WTC11 (cell line): ENCODE data around the gene ZNF3. TPM values are rescaled to one million over a fixed set of nuclear protein-coding genes. Genes with fewer than 3 reads are reported as not detected.
A peak's percentile ranks its signal among the peaks of the same experiment; 100 is the strongest.

Source experiments
- FOXP1 ChIP-seq: sonication (generic); formaldehyde crosslinking; IDR thresholded peaks from 2 replicates; pipeline ENCODE4 v1.8.0; 2022; ENCODE audit warnings: missing genetic modification reagents, mild to moderate bottlenecking, moderate library complexity, borderline replicate concordance
- MYBL2 ChIP-seq: sonication (generic); formaldehyde crosslinking; IDR thresholded peaks from 2 replicates; pipeline ENCODE4 v1.8.1; 2023; ENCODE audit warnings: mild to moderate bottlenecking, moderate library complexity, missing genetic modification reagents
- OVOL2 ChIP-seq: fragments of 250-450 bp; sonication (Bioruptor Pico); IDR thresholded peaks from 2 replicates; pipeline ENCODE4 v1.9.0; 2021; ENCODE audit warnings: mild to moderate bottlenecking, borderline replicate concordance
- ZNF232 ChIP-seq: sonication (generic); formaldehyde crosslinking; IDR thresholded peaks from 2 replicates; pipeline ENCODE4 v1.8.0; 2022; ENCODE audit warnings: mild to moderate bottlenecking, missing genetic modification reagents
- ZNF416 ChIP-seq: fragments of 250-450 bp; sonication (Bioruptor Pico); IDR thresholded peaks from 2 replicates; pipeline ENCODE4 v1.9.0; 2021; ENCODE audit warnings: mild to moderate bottlenecking, inconsistent platforms
- total RNA-seq: library from RNA; stranded (reverse); gene quantifications from 3 replicates; pipeline ENCODE4 v1.2.3, GENCODE V29; 2021
- TF ChIP-seq, protein P1 (sequence below): sonication (generic); formaldehyde crosslinking; IDR thresholded peaks from 2 replicates; pipeline ENCODE4 v1.8.1; 2023; ENCODE audit warnings: mild to moderate bottlenecking, missing genetic modification reagents, moderate library complexity
- TF ChIP-seq, protein P2 (sequence below): fragments of 250-450 bp; sonication (Bioruptor Pico); IDR thresholded peaks from 2 replicates; pipeline ENCODE4 v1.9.0; 2021; ENCODE audit warnings: moderate library complexity, mild to moderate bottlenecking, inconsistent platforms, borderline replicate concordance
- TF ChIP-seq, protein P3 (sequence below): sonication (generic); formaldehyde crosslinking; IDR thresholded peaks from 2 replicates; pipeline ENCODE4 v1.8.1; 2023; ENCODE audit warnings: mild to moderate bottlenecking, missing genetic modification reagents, moderate library complexity
- TF ChIP-seq, protein P4 (sequence below): sonication (generic); formaldehyde crosslinking; conservative IDR thresholded peaks from 2 replicates; pipeline ENCODE4 v1.8.1; 2022; ENCODE audit warnings: mild to moderate bottlenecking, missing genetic modification reagents
- TF ChIP-seq, protein P5 (sequence below): fragments of 250-450 bp; sonication (Bioruptor Pico); conservative IDR thresholded peaks from 2 replicates; pipeline ENCODE4 v1.9.0; 2021; ENCODE audit warnings: mild to moderate bottlenecking
- TF ChIP-seq, protein P6 (sequence below): sonication (generic); formaldehyde crosslinking; IDR thresholded peaks from 2 replicates; pipeline ENCODE4 v1.8.0; 2023; ENCODE audit warnings: missing genetic modification reagents, mild to moderate bottlenecking, borderline replicate concordance
- TF ChIP-seq, protein P7 (sequence below): sonication (generic); formaldehyde crosslinking; IDR thresholded peaks from 2 replicates; pipeline ENCODE4 v1.8.0; 2023; ENCODE audit warnings: missing genetic modification reagents
- TF ChIP-seq, protein P8 (sequence below): sonication (generic); formaldehyde crosslinking; IDR thresholded peaks from 2 replicates; pipeline ENCODE4 v1.8.1; 2023; ENCODE audit warnings: mild to moderate bottlenecking, missing genetic modification reagents
- TF ChIP-seq, protein P9 (sequence below): fragments of 250-450 bp; sonication (Bioruptor Pico); IDR thresholded peaks from 2 replicates; pipeline ENCODE4 v1.9.0; 2021; ENCODE audit warnings: mild to moderate bottlenecking, borderline replicate concordance
- TF ChIP-seq, protein P10 (sequence below): fragments of 200-600 bp; IDR thresholded peaks from 2 replicates; pipeline ENCODE4 v1.8.0; 2022; ENCODE audit warnings: antibody characterized with exemption

ZNF3 gene
- total RNA-seq, 1 experiment from 2014 or later: 48.3 TPM

DNA sequence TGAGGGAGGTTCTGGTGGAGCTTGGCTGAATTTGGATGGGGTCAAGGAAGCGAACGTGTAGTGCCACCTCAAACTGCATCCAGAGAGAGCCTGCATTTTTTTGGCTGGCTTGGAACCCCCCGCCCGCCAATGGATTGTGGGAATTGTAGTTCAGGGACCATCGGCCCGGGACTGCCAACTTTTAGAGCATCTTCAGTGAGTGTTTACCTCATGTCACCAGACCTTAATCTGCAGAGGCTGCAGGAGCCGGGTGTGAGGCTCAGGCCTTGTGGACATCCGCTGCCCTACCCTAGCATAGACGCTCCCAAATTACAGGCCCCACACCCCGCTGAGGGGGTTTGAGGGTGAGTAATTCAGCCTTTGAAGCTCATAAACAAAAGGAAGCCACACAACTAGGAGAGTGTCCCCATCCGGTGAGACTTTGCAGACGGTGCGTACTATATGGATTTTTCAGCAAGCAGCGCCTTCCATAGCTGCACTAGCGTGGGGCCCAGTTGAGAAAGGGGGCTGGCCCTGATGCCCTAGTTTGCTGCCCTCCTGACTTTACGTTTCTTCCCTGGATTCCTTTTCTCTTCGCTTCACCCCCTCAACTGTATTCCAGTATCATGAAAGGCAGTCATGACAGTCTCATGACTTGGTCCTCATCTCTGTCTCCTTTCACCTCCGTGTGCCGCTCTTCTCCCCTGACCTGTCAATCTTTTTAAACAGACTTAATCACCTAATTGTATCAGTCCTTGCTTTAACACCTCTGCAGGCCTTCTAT, 38.6 kb upstream of the ZNF3 start (continued):
- TF ChIP-seq OVOL2 (CRISPR knock-in tag) (no peak), MYBL2 (CRISPR knock-in tag) (0 out of 2 replicates have a peak, but pooled peaks have one; percentile 49), ZNF232 (CRISPR knock-in tag) (no peak), ZNF416 (CRISPR knock-in tag) (no peak), FOXP1 (CRISPR knock-in tag) (no peak)
- TF ChIP-seq, protein P1, sequence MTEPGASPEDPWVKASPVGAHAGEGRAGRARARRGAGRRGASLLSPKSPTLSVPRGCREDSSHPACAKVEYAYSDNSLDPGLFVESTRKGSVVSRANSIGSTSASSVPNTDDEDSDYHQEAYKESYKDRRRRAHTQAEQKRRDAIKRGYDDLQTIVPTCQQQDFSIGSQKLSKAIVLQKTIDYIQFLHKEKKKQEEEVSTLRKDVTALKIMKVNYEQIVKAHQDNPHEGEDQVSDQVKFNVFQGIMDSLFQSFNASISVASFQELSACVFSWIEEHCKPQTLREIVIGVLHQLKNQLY (CRISPR knock-in tag): no peak
- TF ChIP-seq, protein P2, sequence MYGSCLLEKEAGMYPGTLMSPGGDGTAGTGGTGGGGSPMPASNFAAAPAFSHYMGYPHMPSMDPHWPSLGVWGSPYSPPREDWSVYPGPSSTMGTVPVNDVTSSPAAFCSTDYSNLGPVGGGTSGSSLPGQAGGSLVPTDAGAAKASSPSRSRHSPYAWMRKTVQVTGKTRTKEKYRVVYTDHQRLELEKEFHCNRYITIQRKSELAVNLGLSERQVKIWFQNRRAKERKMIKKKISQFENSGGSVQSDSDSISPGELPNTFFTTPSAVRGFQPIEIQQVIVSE (CRISPR knock-in tag): no peak
- TF ChIP-seq, protein P3, sequence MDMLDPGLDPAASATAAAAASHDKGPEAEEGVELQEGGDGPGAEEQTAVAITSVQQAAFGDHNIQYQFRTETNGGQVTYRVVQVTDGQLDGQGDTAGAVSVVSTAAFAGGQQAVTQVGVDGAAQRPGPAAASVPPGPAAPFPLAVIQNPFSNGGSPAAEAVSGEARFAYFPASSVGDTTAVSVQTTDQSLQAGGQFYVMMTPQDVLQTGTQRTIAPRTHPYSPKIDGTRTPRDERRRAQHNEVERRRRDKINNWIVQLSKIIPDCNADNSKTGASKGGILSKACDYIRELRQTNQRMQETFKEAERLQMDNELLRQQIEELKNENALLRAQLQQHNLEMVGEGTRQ (CRISPR knock-in tag): no peak
- TF ChIP-seq, protein P4, sequence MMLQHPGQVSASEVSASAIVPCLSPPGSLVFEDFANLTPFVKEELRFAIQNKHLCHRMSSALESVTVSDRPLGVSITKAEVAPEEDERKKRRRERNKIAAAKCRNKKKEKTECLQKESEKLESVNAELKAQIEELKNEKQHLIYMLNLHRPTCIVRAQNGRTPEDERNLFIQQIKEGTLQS (CRISPR knock-in tag): no peak
- TF ChIP-seq, protein P5, sequence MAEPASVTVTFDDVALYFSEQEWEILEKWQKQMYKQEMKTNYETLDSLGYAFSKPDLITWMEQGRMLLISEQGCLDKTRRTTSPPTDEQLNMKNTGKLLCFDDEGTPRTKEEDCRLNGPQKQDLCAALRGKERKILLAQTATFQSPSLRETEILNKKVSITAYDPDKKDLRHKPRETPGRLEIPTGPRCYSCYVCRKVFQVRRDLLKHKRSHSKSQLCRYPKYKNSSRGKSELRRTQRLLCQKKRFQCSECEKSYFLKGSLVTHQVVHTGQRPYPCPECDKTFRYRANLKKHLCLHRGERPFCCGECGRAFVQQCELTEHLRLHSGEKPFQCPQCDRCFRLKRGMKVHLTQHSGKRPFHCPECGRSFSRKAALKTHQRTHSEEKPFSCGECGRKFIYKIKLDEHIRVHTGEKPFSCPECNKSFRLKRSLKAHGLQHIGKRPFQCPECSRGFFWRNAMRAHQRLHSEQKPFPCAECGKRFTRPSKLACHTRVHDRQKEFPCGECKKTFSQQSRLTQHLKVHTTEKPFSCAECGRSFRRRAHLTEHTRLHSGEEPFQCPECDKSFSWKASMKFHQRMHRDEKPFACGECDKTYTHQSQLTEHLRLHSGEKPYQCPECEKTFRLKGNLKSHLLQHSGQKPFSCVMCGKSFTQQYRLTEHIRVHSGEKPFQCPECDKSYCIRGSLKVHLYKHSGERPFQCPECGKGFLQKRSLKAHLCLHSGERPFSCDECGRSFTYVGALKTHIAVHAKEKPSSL: no peak
- TF ChIP-seq, protein P6, sequence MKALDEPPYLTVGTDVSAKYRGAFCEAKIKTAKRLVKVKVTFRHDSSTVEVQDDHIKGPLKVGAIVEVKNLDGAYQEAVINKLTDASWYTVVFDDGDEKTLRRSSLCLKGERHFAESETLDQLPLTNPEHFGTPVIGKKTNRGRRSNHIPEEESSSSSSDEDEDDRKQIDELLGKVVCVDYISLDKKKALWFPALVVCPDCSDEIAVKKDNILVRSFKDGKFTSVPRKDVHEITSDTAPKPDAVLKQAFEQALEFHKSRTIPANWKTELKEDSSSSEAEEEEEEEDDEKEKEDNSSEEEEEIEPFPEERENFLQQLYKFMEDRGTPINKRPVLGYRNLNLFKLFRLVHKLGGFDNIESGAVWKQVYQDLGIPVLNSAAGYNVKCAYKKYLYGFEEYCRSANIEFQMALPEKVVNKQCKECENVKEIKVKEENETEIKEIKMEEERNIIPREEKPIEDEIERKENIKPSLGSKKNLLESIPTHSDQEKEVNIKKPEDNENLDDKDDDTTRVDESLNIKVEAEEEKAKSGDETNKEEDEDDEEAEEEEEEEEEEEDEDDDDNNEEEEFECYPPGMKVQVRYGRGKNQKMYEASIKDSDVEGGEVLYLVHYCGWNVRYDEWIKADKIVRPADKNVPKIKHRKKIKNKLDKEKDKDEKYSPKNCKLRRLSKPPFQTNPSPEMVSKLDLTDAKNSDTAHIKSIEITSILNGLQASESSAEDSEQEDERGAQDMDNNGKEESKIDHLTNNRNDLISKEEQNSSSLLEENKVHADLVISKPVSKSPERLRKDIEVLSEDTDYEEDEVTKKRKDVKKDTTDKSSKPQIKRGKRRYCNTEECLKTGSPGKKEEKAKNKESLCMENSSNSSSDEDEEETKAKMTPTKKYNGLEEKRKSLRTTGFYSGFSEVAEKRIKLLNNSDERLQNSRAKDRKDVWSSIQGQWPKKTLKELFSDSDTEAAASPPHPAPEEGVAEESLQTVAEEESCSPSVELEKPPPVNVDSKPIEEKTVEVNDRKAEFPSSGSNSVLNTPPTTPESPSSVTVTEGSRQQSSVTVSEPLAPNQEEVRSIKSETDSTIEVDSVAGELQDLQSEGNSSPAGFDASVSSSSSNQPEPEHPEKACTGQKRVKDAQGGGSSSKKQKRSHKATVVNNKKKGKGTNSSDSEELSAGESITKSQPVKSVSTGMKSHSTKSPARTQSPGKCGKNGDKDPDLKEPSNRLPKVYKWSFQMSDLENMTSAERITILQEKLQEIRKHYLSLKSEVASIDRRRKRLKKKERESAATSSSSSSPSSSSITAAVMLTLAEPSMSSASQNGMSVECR: no peak
- TF ChIP-seq, protein P7, sequence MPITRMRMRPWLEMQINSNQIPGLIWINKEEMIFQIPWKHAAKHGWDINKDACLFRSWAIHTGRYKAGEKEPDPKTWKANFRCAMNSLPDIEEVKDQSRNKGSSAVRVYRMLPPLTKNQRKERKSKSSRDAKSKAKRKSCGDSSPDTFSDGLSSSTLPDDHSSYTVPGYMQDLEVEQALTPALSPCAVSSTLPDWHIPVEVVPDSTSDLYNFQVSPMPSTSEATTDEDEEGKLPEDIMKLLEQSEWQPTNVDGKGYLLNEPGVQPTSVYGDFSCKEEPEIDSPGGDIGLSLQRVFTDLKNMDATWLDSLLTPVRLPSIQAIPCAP: no peak
- TF ChIP-seq, protein P8, sequence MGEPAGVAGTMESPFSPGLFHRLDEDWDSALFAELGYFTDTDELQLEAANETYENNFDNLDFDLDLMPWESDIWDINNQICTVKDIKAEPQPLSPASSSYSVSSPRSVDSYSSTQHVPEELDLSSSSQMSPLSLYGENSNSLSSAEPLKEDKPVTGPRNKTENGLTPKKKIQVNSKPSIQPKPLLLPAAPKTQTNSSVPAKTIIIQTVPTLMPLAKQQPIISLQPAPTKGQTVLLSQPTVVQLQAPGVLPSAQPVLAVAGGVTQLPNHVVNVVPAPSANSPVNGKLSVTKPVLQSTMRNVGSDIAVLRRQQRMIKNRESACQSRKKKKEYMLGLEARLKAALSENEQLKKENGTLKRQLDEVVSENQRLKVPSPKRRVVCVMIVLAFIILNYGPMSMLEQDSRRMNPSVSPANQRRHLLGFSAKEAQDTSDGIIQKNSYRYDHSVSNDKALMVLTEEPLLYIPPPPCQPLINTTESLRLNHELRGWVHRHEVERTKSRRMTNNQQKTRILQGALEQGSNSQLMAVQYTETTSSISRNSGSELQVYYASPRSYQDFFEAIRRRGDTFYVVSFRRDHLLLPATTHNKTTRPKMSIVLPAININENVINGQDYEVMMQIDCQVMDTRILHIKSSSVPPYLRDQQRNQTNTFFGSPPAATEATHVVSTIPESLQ: no peak
- TF ChIP-seq, protein P9, sequence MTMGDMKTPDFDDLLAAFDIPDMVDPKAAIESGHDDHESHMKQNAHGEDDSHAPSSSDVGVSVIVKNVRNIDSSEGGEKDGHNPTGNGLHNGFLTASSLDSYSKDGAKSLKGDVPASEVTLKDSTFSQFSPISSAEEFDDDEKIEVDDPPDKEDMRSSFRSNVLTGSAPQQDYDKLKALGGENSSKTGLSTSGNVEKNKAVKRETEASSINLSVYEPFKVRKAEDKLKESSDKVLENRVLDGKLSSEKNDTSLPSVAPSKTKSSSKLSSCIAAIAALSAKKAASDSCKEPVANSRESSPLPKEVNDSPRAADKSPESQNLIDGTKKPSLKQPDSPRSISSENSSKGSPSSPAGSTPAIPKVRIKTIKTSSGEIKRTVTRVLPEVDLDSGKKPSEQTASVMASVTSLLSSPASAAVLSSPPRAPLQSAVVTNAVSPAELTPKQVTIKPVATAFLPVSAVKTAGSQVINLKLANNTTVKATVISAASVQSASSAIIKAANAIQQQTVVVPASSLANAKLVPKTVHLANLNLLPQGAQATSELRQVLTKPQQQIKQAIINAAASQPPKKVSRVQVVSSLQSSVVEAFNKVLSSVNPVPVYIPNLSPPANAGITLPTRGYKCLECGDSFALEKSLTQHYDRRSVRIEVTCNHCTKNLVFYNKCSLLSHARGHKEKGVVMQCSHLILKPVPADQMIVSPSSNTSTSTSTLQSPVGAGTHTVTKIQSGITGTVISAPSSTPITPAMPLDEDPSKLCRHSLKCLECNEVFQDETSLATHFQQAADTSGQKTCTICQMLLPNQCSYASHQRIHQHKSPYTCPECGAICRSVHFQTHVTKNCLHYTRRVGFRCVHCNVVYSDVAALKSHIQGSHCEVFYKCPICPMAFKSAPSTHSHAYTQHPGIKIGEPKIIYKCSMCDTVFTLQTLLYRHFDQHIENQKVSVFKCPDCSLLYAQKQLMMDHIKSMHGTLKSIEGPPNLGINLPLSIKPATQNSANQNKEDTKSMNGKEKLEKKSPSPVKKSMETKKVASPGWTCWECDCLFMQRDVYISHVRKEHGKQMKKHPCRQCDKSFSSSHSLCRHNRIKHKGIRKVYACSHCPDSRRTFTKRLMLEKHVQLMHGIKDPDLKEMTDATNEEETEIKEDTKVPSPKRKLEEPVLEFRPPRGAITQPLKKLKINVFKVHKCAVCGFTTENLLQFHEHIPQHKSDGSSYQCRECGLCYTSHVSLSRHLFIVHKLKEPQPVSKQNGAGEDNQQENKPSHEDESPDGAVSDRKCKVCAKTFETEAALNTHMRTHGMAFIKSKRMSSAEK (CRISPR knock-in tag): 0 out of 2 replicates have a peak, but pooled peaks have one; percentile 45
- TF ChIP-seq, protein P10, sequence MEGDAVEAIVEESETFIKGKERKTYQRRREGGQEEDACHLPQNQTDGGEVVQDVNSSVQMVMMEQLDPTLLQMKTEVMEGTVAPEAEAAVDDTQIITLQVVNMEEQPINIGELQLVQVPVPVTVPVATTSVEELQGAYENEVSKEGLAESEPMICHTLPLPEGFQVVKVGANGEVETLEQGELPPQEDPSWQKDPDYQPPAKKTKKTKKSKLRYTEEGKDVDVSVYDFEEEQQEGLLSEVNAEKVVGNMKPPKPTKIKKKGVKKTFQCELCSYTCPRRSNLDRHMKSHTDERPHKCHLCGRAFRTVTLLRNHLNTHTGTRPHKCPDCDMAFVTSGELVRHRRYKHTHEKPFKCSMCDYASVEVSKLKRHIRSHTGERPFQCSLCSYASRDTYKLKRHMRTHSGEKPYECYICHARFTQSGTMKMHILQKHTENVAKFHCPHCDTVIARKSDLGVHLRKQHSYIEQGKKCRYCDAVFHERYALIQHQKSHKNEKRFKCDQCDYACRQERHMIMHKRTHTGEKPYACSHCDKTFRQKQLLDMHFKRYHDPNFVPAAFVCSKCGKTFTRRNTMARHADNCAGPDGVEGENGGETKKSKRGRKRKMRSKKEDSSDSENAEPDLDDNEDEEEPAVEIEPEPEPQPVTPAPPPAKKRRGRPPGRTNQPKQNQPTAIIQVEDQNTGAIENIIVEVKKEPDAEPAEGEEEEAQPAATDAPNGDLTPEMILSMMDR: no peak
- TF ChIP-seq, all 79 proteins: peak for 5
